ENCODE data around the gene HBE1.

The HBE1 gene

DNA sequence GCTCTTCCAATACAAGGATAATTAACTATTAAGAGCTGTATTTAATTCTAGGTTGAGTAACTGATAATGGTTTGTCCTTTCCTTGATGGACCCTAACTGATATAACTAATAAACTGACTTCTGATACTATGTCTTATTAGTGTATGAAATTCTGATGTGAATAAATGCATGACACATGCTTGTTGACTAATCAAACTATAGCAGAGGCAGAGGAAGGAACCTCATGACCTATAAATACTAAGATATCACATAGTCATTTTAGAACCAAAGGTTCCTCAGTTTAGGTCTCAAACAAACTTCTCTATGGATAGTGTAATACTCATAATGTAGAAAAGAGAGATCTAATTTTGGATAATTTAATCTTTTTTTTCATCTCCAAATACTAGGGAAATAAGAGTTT, 30.7 kb downstream of the HBE1 start:
- no peaks in the 10 kb centered on the region for H3K4me1 ChIP-seq (ENCODE audit: control insufficient read depth, insufficient read depth, low read length)
- POLR2A ChIA-PET, result no interaction called here

DNA sequence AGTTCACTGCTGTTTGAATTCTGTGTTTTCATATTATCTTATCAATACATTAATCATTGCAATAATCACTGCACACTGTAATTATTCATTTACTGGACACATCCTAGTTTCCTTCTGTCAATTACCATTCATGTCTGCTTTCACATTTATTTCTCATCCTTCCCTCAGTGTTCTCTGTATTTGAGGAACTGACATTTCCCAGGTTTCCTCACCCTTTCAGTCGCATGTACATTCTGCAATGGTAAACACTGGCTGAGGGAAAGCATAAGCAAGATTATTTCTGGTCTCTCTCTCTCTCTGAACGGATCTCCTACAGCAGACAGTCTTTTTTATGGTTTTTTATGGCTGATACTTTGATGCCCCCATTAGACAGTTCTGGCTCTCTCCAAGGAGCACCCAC, 31.3 kb downstream of the HBE1 start:
- TF ChIP-seq SP7 (tag by site-specific recombination; IDR thresholded peaks at IDR 0.05) (no peak), ZNF157 (tag by site-specific recombination; IDR thresholded peaks at IDR 0.05) (no peak), ZNF610 (tag by site-specific recombination; IDR thresholded peaks at IDR 0.05; ENCODE audit: borderline replicate concordance) (no peak), OVOL3 (tag by site-specific recombination; IDR thresholded peaks at IDR 0.05) (no peak), ZNF626 (tag by site-specific recombination; IDR thresholded peaks at IDR 0.05) (no peak), KLF1 (tag by site-specific recombination; IDR thresholded peaks at IDR 0.05) (no peak), GLI4 (tag by site-specific recombination; IDR thresholded peaks at IDR 0.05) (no peak), ZNF214 (tag by site-specific recombination; IDR thresholded peaks at IDR 0.05; ENCODE audit: borderline replicate concordance) (no peak), ZNF623 (tag by site-specific recombination; IDR thresholded peaks at IDR 0.05) (no peak)
- TF ChIP-seq, protein P1, sequence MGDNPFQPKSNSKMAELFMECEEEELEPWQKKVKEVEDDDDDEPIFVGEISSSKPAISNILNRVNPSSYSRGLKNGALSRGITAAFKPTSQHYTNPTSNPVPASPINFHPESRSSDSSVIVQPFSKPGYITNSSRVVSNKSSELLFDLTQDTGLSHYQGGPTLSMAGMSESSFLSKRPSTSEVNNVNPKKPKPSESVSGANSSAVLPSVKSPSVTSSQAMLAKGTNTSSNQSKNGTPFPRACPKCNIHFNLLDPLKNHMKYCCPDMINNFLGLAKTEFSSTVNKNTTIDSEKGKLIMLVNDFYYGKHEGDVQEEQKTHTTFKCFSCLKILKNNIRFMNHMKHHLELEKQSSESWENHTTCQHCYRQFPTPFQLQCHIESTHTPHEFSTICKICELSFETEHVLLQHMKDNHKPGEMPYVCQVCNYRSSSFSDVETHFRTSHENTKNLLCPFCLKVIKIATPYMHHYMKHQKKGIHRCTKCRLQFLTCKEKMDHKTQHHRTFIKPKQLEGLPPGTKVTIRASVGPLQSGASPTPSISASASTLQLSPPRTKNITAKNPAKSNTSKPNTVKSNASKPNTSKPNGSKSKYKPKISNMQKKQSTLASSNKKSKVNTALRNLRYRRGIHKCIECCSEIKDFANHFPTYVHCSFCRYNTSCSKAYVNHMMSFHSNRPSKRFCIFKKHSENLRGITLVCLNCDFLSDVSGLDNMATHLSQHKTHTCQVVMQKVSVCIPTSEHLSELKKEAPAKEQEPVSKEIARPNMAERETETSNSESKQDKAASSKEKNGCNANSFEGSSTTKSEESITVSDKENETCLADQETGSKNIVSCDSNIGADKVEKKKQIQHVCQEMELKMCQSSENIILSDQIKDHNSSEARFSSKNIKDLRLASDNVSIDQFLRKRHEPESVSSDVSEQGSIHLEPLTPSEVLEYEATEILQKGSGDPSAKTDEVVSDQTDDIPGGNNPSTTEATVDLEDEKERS (tag by site-specific recombination; IDR thresholded peaks at IDR 0.05), result no peak
- TF ChIP-seq, protein P2, sequence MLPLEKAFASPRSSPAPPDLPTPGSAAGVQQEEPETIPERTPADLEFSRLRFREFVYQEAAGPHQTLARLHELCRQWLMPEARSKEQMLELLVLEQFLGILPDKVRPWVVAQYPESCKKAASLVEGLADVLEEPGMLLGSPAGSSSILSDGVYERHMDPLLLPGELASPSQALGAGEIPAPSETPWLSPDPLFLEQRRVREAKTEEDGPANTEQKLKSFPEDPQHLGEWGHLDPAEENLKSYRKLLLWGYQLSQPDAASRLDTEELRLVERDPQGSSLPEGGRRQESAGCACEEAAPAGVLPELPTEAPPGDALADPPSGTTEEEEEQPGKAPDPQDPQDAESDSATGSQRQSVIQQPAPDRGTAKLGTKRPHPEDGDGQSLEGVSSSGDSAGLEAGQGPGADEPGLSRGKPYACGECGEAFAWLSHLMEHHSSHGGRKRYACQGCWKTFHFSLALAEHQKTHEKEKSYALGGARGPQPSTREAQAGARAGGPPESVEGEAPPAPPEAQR (tag by site-specific recombination; IDR thresholded peaks at IDR 0.05), result no peak
- TF ChIP-seq, protein P3, sequence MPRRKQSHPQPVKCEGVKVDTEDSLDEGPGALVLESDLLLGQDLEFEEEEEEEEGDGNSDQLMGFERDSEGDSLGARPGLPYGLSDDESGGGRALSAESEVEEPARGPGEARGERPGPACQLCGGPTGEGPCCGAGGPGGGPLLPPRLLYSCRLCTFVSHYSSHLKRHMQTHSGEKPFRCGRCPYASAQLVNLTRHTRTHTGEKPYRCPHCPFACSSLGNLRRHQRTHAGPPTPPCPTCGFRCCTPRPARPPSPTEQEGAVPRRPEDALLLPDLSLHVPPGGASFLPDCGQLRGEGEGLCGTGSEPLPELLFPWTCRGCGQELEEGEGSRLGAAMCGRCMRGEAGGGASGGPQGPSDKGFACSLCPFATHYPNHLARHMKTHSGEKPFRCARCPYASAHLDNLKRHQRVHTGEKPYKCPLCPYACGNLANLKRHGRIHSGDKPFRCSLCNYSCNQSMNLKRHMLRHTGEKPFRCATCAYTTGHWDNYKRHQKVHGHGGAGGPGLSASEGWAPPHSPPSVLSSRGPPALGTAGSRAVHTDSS (tag by site-specific recombination; IDR thresholded peaks at IDR 0.05), result no peak
- TF ChIP-seq, protein P4, sequence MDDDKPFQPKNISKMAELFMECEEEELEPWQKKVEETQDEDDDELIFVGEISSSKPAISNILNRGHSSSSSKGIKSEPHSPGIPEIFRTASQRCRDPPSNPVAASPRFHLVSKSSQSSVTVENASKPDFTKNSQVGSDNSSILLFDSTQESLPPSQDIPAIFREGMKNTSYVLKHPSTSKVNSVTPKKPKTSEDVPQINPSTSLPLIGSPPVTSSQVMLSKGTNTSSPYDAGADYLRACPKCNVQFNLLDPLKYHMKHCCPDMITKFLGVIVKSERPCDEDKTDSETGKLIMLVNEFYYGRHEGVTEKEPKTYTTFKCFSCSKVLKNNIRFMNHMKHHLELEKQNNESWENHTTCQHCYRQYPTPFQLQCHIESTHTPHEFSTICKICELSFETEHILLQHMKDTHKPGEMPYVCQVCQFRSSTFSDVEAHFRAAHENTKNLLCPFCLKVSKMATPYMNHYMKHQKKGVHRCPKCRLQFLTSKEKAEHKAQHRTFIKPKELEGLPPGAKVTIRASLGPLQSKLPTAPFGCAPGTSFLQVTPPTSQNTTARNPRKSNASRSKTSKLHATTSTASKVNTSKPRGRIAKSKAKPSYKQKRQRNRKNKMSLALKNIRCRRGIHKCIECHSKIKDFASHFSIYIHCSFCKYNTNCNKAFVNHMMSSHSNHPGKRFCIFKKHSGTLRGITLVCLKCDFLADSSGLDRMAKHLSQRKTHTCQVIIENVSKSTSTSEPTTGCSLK (tag by site-specific recombination; IDR thresholded peaks at IDR 0.05), result no peak
- POLR2A ChIA-PET, result no interaction called here
- Histone ChIP-seq H3K9me3 (ENCODE audit: control insufficient read depth, insufficient read depth, low read depth, low read length) (no peaks in the 10 kb centered on the region), H3K36me3 (ENCODE audit: control insufficient read depth in 2 of 2, insufficient read depth in 1 of 2, low read length in 2 of 2) (no peaks in the 10 kb centered on the region), H3K27ac (ENCODE audit: extremely low read depth, low read depth, low read length) (no peak overlapping the region), H3K4me1 (ENCODE audit: control insufficient read depth, insufficient read depth, low read length) (no peaks in the 10 kb centered on the region), H3K4me3 (ENCODE audit: low read depth, low read length) (no peak overlapping the region)
- CTCF ChIA-PET, result no interaction called here

More for the DNA sequence above, 30.7 kb downstream of the HBE1 start:
- Histone ChIP-seq H3K9me3 (ENCODE audit: control insufficient read depth, insufficient read depth, low read depth, low read length) (no peaks in the 10 kb centered on the region), H3K4me3 (ENCODE audit: low read depth, low read length) (no peak overlapping the region), H3K36me3 (ENCODE audit: control insufficient read depth in 2 of 2, insufficient read depth in 1 of 2, low read length in 2 of 2) (no peaks in the 10 kb centered on the region), H3K27ac (ENCODE audit: extremely low read depth, low read depth, low read length) (no peak overlapping the region)
- no peak for TF ChIP-seq ZIC2 (tag by site-specific recombination; IDR thresholded peaks at IDR 0.05)
- TF ChIP-seq, protein P5, sequence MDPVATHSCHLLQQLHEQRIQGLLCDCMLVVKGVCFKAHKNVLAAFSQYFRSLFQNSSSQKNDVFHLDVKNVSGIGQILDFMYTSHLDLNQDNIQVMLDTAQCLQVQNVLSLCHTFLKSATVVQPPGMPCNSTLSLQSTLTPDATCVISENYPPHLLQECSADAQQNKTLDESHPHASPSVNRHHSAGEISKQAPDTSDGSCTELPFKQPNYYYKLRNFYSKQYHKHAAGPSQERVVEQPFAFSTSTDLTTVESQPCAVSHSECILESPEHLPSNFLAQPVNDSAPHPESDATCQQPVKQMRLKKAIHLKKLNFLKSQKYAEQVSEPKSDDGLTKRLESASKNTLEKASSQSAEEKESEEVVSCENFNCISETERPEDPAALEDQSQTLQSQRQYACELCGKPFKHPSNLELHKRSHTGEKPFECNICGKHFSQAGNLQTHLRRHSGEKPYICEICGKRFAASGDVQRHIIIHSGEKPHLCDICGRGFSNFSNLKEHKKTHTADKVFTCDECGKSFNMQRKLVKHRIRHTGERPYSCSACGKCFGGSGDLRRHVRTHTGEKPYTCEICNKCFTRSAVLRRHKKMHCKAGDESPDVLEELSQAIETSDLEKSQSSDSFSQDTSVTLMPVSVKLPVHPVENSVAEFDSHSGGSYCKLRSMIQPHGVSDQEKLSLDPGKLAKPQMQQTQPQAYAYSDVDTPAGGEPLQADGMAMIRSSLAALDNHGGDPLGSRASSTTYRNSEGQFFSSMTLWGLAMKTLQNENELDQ (tag by site-specific recombination; IDR thresholded peaks at IDR 0.05; ENCODE audit: low read depth), result no peak
- TF ChIP-seq KLF1 (tag by site-specific recombination; IDR thresholded peaks at IDR 0.05), result no peak
- no peak for TF ChIP-seq ZNF701 (tag by site-specific recombination; IDR thresholded peaks at IDR 0.05)
- TF ChIP-seq HOXA7 (CRISPR knock-in tag; IDR thresholded peaks at IDR 0.05; ENCODE audit: borderline replicate concordance), result no peak
- no peak for TF ChIP-seq ZNF221 (tag by site-specific recombination; IDR thresholded peaks at IDR 0.05; ENCODE audit: borderline replicate concordance)
- CTCF ChIA-PET, result no interaction called here

Measured in HEK293 (cell line).